AG04450 (cell line): Measurements from ENCODE around the gene DNAJB2. TPM values are rescaled to one million over a fixed set of nuclear protein-coding genes. Genes with fewer than 3 reads are reported as not detected.

Source experiments
- CTCF ChIA-PET: fragments of 300-600, 350-600 bp; formaldehyde crosslinking; extraction: SDS; loops from one replicate; lab custom pipeline; 2022; ENCODE audit warnings: antibody characterized with exemption, inconsistent platforms; lab: Charles Lee
- POLR2A ChIA-PET: fragments of 350-600 bp; formaldehyde crosslinking; extraction: SDS; loops from one replicate; lab custom pipeline; 2021; ENCODE audit warnings: antibody characterized with exemption, inconsistent platforms; lab: Yijun Ruan, JAX
- DNase-seq: peaks from one replicate; pipeline ENCODE4 v3.0.0-alpha.2; 2011; ENCODE audit warnings: low read depth, low spot score
- H3K27ac ChIP-seq: one replicate; pipeline ENCODE4 v1.5.1; 2012; ENCODE audit warnings: low read depth, low read length, control low read depth
- H3K27me3 ChIP-seq: one replicate; pipeline ENCODE4 v1.6.0; 2012; ENCODE audit warnings: low read length; ENCODE audit not compliant: control insufficient read depth, insufficient read depth
- H3K4me3 ChIP-seq: 2 replicates; pipeline ENCODE4 v1.5.1; 2011; ENCODE audit warnings: mild to moderate bottlenecking, low read depth, low read length, control low read depth
- H3K9me3 ChIP-seq: 2 replicates; pipeline ENCODE4 v1.5.1; 2012; ENCODE audit warnings: low read length; ENCODE audit not compliant: control insufficient read depth, insufficient read depth
- CTCF ChIP-seq: IDR thresholded peaks from 2 replicates; pipeline ENCODE4 v1.5.1; 2011; ENCODE audit warnings: low read depth, low read length, control low read depth, inconsistent platforms
- polyA plus RNA-seq: library from polyadenylated mRNA; depleted of rRNA; stranded (reverse); fragments of >200 nt; gene quantifications from 2 replicates; pipeline ENCODE4 v1.2.3, GENCODE V29; 2011

DNAJB2 gene
- polyA plus RNA-seq, 1 experiment: 40.6 TPM

GRCh38 chr2:219281588-219281987 is 2.4 kb downstream of the DNAJB2 start:
- no peak for DNase-seq
- H3K27ac ChIP-seq: no peak overlapping the region
- CTCF ChIA-PET: interaction anchor here (0.9 to 9.0 kb wide), 2 partner anchors 14 to 110 kb away, joined by 4 to 115 read pairs; no protein-coding TSS in a partner anchor

GRCh38 chr2:219282375-219282774 is 3.2 kb downstream of the DNAJB2 start:
- POLR2A ChIA-PET: interaction anchor here (0.9 to 1.1 kb wide), 3 partner anchors 26 to 33 kb away, joined by 3 to 7 read pairs (median 4); no protein-coding TSS in a partner anchor
- H3K9me3 ChIP-seq: no peaks in the 10 kb centered on the region
- no peak overlapping the region for H3K4me3 ChIP-seq
- no peak for TF ChIP-seq CTCF
- DNase-seq: no peak
- H3K27ac ChIP-seq: no peak overlapping the region
- CTCF ChIA-PET: interaction anchor here (0.6 to 9.0 kb wide), 2 partner anchors 13 to 923 kb away, joined by 7 to 115 read pairs; no protein-coding TSS in a partner anchor
- H3K27me3 ChIP-seq: no peaks in the 10 kb centered on the region

More at GRCh38 chr2:219281588-219281987, 2.4 kb downstream of the DNAJB2 start:
- POLR2A ChIA-PET: interaction anchor here (0.9 to 1.1 kb wide), 3 partner anchors 27 to 32 kb away, joined by 3 to 7 read pairs (median 4); no protein-coding TSS in a partner anchor
- no peaks in the 10 kb centered on the region for H3K27me3 ChIP-seq
- no peak for TF ChIP-seq CTCF
- H3K4me3 ChIP-seq: no peak overlapping the region
- no peaks in the 10 kb centered on the region for H3K9me3 ChIP-seq

- POLR2A ChIA-PET: interaction anchor here (1.0 kb wide), 1 partner anchor 38 kb away, joined by 3 read pairs; the partner anchor contains the start of genes GLB1L and STK16
- H3K27me3 ChIP-seq: no peaks in the 10 kb centered on the region
- no peaks in the 10 kb centered on the region for H3K9me3 ChIP-seq
- no peak overlapping the region for H3K4me3 ChIP-seq
- CTCF ChIA-PET: interaction anchor here (0.6 to 9.0 kb wide), 2 partner anchors 12 to 924 kb away, joined by 7 to 115 read pairs; no protein-coding TSS in a partner anchor
- no peak overlapping the region for H3K27ac ChIP-seq
- no peak for DNase-seq
- TF ChIP-seq CTCF: no peak
These were observed 3.9 kb downstream of the DNAJB2 start for GRCh38 chr2:219282943-219283581.

GRCh38 chr2:219284501-219285372 is 5.6 kb downstream of the DNAJB2 start:
- H3K4me3 ChIP-seq: no peak overlapping the region
- TF ChIP-seq CTCF: no peak
- H3K27ac ChIP-seq: no peak overlapping the region
- CTCF ChIA-PET: interaction anchor here (2.8 kb wide), 1 partner anchor 10 kb away, joined by 19 read pairs; no protein-coding TSS in a partner anchor
- DNase-seq: no peak
- POLR2A ChIA-PET: interaction anchor here (0.6 to 1.1 kb wide), 2 partner anchors 10 to 93 kb away, joined by 3 to 5 read pairs; no protein-coding TSS in a partner anchor
- H3K27me3 ChIP-seq: no peaks in the 10 kb centered on the region
- H3K9me3 ChIP-seq: no peaks in the 10 kb centered on the region
